HG03565 (cell line): Measurements from ENCODE around the gene BATF.

Experiments
- ATAC-seq: cut with Tn5 transposase; IDR thresholded peaks from one replicate; pipeline ENCODE4 v1.9.1; 2021; ENCODE audit warnings: mild to moderate bottlenecking, moderate library complexity; ENCODE audit not compliant: unreplicated experiment

BATF gene

DNA sequence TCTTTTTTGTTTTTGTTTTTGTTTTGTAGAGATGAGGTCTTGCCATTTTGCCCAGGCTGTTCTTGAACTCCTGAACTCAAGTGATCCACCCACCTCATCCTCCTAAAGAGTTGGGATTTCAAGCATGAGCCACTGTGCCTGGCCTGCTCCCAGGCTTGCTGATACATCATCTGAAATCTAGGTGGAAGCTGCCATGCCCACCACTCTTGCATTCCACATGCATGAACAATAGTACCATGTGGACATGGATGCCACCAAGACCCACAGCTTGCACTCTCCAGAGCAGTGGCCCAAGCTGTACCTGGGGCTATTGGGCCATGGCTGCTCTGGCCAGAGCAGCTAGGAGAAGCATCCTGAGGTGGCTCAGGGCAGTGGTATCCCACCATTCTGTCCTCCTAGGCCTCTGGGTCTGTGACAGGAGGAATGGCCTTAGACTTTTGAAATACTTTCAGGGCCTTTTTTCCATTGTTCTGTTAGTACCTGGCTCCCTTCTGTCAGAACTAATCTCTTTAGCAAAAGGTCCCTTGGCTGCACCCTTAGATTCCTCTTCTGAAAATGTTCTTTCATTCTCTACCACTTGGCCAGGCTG lies 69.8 kb downstream of the BATF start:
- ATAC-seq, result no peak

DNA sequence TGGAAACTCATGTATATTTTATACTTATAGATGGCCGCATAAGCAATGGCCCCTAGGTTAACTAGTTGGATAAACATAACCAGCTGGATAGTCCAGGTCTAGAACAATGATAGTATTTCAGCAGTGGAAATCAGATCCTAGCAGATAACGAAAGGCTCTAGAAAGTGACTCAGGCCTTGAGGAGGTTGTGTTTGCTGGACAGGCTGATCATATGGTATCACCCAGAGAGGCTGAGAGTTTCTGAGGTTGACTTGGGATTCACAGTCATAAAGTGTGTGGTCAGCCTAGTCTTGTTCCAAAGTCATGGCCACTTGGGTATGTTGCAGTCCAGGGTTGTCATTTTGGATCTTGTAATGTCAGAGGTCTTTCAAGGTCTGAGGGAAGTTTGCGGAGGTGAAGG lies 73.0 kb downstream of the BATF start:
- no peak for ATAC-seq
